OCI-LY3 (cell line): ENCODE data around the gene MLH3.

ENCODE experiments used
- CTCF ChIP-seq: fragments of 200-600, 300-600 bp; sonication (generic); IDR thresholded peaks from 2 replicates; pipeline ENCODE4 v1.5.1; 2014; ENCODE audit warnings: antibody characterized with exemption, low read length, low read depth
- EZH2phosphoT487 ChIP-seq: fragments of 200-600 bp; shearing (Covaris generic); IDR thresholded peaks from 2 replicates; pipeline ENCODE4 v1.6.1; 2018; ENCODE audit warnings: antibody characterized with exemption, mixed run types, low read depth

DNA sequence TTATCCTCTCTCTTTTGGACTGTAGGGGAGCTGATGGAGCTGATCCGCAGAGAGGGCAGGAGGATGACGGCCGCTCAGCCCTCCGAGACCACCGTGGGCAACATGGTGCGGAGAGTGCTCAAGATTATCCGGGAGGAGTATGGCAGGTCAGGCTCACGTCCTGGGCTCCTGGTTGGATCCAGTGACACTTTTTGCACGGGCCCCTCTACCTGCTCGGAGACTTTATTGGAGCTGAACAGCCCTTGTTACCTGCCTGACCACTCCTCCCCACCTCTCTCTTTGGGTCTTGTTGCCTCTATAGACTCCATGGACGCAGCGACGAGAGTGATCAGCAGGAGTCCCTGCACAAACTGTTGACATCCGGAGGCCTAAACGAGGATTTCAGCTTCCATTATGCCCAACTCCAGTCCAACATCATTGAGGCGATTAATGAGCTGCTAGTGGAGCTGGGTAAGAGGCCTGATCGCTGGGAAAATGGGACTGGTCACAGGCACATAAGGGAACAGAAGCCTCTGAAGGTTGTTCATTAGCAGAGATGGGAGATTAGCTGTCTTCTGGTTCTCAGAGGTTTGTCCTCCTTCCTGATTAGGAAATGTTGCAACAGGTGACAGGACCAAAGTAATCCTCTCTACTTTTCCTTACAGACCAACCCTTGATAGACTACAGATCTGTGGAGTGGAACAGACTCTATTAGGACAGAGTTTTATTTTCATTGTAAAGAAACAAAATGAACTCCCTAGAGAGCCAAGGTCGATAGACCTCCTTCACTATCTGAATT lies 47.8 kb downstream of the MLH3 start:
- TF ChIP-seq CTCF = no peak
- no peak for TF ChIP-seq EZH2phosphoT487
